Measurements from ENCODE around the gene RPF1. TPM values are rescaled to one million over a fixed set of nuclear protein-coding genes. Genes with fewer than 3 reads are reported as not detected.

RPF1 gene
- total and polyA plus RNA-seq, 2 of the 4 experiments (the other 2 are of a cell fraction), result 28.4 to 30.3 TPM

DNA sequence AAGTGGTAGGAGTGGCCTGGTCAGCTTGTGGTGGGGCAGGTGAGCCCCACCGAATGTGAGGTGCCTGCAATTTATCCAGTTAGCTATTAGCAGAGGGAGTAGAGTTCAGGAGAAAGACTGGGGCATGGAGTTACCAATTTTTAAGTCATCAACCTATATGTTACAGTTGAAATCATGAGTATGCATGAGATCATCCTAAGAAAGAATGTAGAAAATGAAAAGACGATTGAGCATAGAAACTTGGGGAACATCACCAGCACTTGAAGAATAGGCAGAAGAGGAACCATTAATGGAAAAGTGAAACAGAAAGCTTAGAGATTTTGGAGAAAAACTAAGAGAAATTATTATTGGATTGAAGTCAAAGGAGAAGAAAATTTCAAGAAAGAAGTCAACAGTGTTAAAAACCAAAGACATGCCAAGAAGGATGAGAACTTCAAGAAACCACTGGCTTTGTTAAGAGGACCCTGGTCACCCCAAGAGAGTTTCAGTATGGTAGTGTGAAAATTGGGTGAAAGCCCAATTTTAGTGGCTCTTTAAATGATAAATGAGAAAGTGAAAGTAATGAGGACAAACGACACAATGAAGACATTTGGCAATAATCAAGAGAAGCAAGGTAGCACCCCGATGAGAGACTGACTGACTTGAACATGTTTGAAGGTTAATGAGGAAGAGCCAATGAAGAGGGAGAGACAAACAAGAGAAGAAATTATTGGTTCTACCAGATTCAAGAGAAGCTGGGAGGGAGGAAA lies 44.1 kb upstream of the RPF1 start:
- Histone ChIP-seq H3K23ac (ENCODE audit: low read depth, low read length) (no peak overlapping the region), H4K20me1 (ENCODE audit: insufficient read depth, low read length) (no peaks in the 10 kb centered on the region), H2BK15ac (ENCODE audit: low read depth, low read length) (no peak overlapping the region), H3K36me3 (ENCODE audit: control insufficient read depth, insufficient read depth, low read length) (no peaks in the 10 kb centered on the region), H2BK20ac (ENCODE audit: low read depth, low read length) (0 out of 2 replicates have a peak overlapping the region, but pooled peaks have one; percentile 20), H3K4me2 (ENCODE audit: low read depth, low read length) (peak overlapping the region; percentile 87; the same call in 1 of the 2 replicates), H3K9me1 (ENCODE audit: insufficient read depth, low read length) (no peaks in the 10 kb centered on the region), H3K4me3 (ENCODE audit: insufficient read depth, low read depth, low read length) (no peak overlapping the region), H3K79me1 (ENCODE audit: low read depth in 1 of 2, low read length in 2 of 2) (no peaks in the 10 kb centered on the region), H2AK5ac (ENCODE audit: low read depth, low read length) (no peak overlapping the region), H3K4ac (ENCODE audit: low read depth, low read length) (peak overlapping the region; percentile 31; the same call in 1 of the 2 replicates), H3K18ac (ENCODE audit: low read depth, low read length) (peak overlapping the region; percentile 83; the same call in 1 of the 2 replicates), H2BK120ac (ENCODE audit: low read depth, low read length) (no peak overlapping the region), H3K56ac (ENCODE audit: extremely low read depth, insufficient read depth, low read length) (no peak overlapping the region), H3K9me3 (ENCODE audit: control insufficient read depth, insufficient read depth, low read length) (peaks cover 2% of the 10 kb centered on the region), H2BK5ac (ENCODE audit: low read depth, low read length, poor library complexity, severe bottlenecking) (no peak overlapping the region), H3K9ac (ENCODE audit: low read depth, low read length) (no peak overlapping the region), H3K4me1 (ENCODE audit: control insufficient read depth, insufficient read depth, low read length) (no peaks in the 10 kb centered on the region; the same call in 1 of the 2 replicates), H2AFZ (replicated peaks; ENCODE audit: low read length, poor library complexity) (no peak overlapping the region), H4K91ac (ENCODE audit: insufficient read depth, low read depth, low read length) (0 out of 2 replicates have a peak overlapping the region, but pooled peaks have one; percentile 3), H4K5ac (ENCODE audit: low read depth, low read length) (peak overlapping the region; percentile 62; the same call in 1 of the 2 replicates), H2AK9ac (replicated peaks; ENCODE audit: low read depth, low read length, poor library complexity) (no peak overlapping the region), H3K27ac (ENCODE audit: insufficient read depth, low read length) (no peak overlapping the region), H4K8ac (ENCODE audit: low read depth in 2 of 2, low read length in 2 of 2) (0 out of 4 replicates have a peak overlapping the region, but pooled peaks of 1 of the 2 experiments have one; percentile 43), H3K14ac (replicated peaks; ENCODE audit: low read depth, low read length) (no peak overlapping the region), H3K27me3 (ENCODE audit: control insufficient read depth, insufficient read depth, low read length) (no peaks in the 10 kb centered on the region)
- 33% methylated on average over 3 of the region's 4 CpGs; no CpG with 5 or more reads in 1 of the 2 experiments for WGBS, 2 experiments (ENCODE audit: extremely low coverage in 2 of 2, insufficient read length in 1 of 2)
- BruUV-seq (replicated peaks), result no TSS peak
- DNase-seq, result peak; percentile 16
- ChIA-PET CTCF (interaction anchor here (1.0 to 1.4 kb wide), 2 partner anchors 182 to 294 kb away, joined by 3 to 4 read pairs; no protein-coding TSS in a partner anchor), POLR2A (ENCODE audit: unreplicated experiment) (no interaction called here)
- intact Hi-C loops (cut with micrococcal nuclease) (loop anchor here (5.0 kb wide), 3 partner anchors 58 to 358 kb away; no protein-coding TSS in a partner anchor), dilution Hi-C loops (cut with HindIII; ENCODE audit: low sequenced_read_pairs, unreplicated experiment) (loop anchor here (25.0 kb wide), 1 partner anchor 298 kb away; the partner anchor contains the start of gene PRKACB), in situ Hi-C loops (cut with MboI; ENCODE audit: low sequenced_read_pairs) (loop anchor here (5.0 to 25.0 kb wide), 3 partner anchors 288 to 510 kb away; no protein-coding TSS in a partner anchor)
- no peak; the same call in 1 of the 2 replicates for ATAC-seq (ENCODE audit: low read depth)
- TF ChIP-seq SMC3 (IDR thresholded peaks at IDR 0.05; ENCODE audit: low read depth, low read length) (no peak), MXI1 (IDR thresholded peaks at IDR 0.05; ENCODE audit: borderline replicate concordance, low read depth, low read length) (no peak), CTCF (conservative IDR thresholded peaks at IDR 0.05; ENCODE audit: low read depth, low read length) (no peak), NFE2L2 (IDR thresholded peaks at IDR 0.05; ENCODE audit: low read depth, low read length) (no peak)

All from IMR-90 (cell line).